A673 (cell line): ENCODE measurements around the gene FBXO21. TPM values are rescaled to one million over a fixed set of nuclear protein-coding genes. Genes with fewer than 3 reads are reported as not detected.
"Not testable (repeated sequence)": the region's sequence is repeated elsewhere in the genome, so short reads cannot be mapped to it uniquely, and the experiment has no call there.

Experiments used
- BruUV-seq: library from RNA; stranded (reverse); fragments of 400-500 nt; replicated peaks from 2 replicates; lab custom pipeline; 2021; lab: Mats Ljungman, UMichigan
- CTCF ChIA-PET: fragments of 300-600 bp; sonication (Branson Sonifier 250); formaldehyde crosslinking; loops from one replicate; lab custom pipeline; 2022; ENCODE audit warnings: antibody characterized with exemption; lab: Charles Lee
- POLR2A ChIA-PET: fragments of 300-600 bp; sonication (Branson Sonifier 250); formaldehyde crosslinking; loops from one replicate; lab custom pipeline; 2022; ENCODE audit warnings: antibody characterized with exemption; ENCODE audit not compliant: low non-redundant PET; lab: Charles Lee
- DNase-seq: peaks from one replicate; pipeline ENCODE4 v3.0.0-alpha.2; 2015; ENCODE audit warnings: low spot score
- H3K27ac ChIP-seq: fragments of 200-600 bp; sonication (generic); 2 replicates; pipeline ENCODE4 v1.5.1; 2016; ENCODE audit warnings: mixed run types, low read depth, mild to moderate bottlenecking, mixed read lengths, antibody characterized with exemption, low read length; ENCODE audit not compliant: poor library complexity, severe bottlenecking
- H3K27me3 ChIP-seq: fragments of 200-600 bp; sonication (generic); replicated peaks from 2 replicates; pipeline ENCODE4 v1.6.1; 2017; ENCODE audit warnings: mixed run types, low read depth, mild to moderate bottlenecking, mixed read lengths, antibody characterized with exemption, low read length; ENCODE audit not compliant: insufficient read depth, poor library complexity
- H3K36me3 ChIP-seq: fragments of 200-600 bp; sonication (generic); 2 replicates; pipeline ENCODE4 v1.6.1; 2016; ENCODE audit warnings: mixed run types, mild to moderate bottlenecking, mixed read lengths, antibody characterized with exemption, low read length; ENCODE audit not compliant: insufficient read depth, poor library complexity, severe bottlenecking
- H3K4me1 ChIP-seq: fragments of 200-600 bp; sonication (generic); 2 replicates; pipeline ENCODE4 v1.6.1; 2017; ENCODE audit warnings: mixed run types, mild to moderate bottlenecking, mixed read lengths, antibody characterized with exemption, low read length; ENCODE audit not compliant: insufficient read depth, poor library complexity, severe bottlenecking
- H3K4me3 ChIP-seq: fragments of 200-600 bp; sonication (generic); 2 replicates; pipeline ENCODE4 v1.5.1; 2016; ENCODE audit warnings: low read depth, mixed run types, mild to moderate bottlenecking, mixed read lengths, low read length; ENCODE audit not compliant: poor library complexity, severe bottlenecking
- H3K9me3 ChIP-seq: fragments of 200-600 bp; sonication (generic); 2 replicates; pipeline ENCODE4 v1.6.1; 2016; ENCODE audit warnings: mixed run types, low read depth, mild to moderate bottlenecking, mixed read lengths, antibody characterized with exemption, low read length; ENCODE audit not compliant: poor library complexity, severe bottlenecking
- EZH2 ChIP-seq: fragments of 200-600 bp; sonication (generic); IDR thresholded peaks from 2 replicates; pipeline ENCODE4 v1.6.1; 2017; ENCODE audit warnings: borderline replicate concordance, low read depth, mild to moderate bottlenecking, mixed read lengths, antibody characterized with exemption, low read length; ENCODE audit not compliant: poor library complexity, severe bottlenecking
- intact Hi-C: fragments of 100-400 bp; cut with micrococcal nuclease; formaldehyde crosslinking; loops from one replicate; pipeline ENCODE4 v1.10.0; 2022; ENCODE audit not compliant: unreplicated experiment
- total RNA-seq: library from RNA; stranded (reverse); gene quantifications from 2 replicates; pipeline ENCODE4 v1.2.3, GENCODE V29; 2021
- TF ChIP-seq, protein P1 (sequence below): fragments of 300-800, 200-600 bp; sonication (generic); conservative IDR thresholded peaks from 2 replicates; pipeline ENCODE4 v1.5.1; 2017; ENCODE audit warnings: low read depth, mild to moderate bottlenecking, antibody characterized with exemption, low read length, moderate library complexity, mixed read lengths

Gene FBXO21
- total RNA-seq, 1 experiment from 2014 or later = 45.4 TPM

DNA sequence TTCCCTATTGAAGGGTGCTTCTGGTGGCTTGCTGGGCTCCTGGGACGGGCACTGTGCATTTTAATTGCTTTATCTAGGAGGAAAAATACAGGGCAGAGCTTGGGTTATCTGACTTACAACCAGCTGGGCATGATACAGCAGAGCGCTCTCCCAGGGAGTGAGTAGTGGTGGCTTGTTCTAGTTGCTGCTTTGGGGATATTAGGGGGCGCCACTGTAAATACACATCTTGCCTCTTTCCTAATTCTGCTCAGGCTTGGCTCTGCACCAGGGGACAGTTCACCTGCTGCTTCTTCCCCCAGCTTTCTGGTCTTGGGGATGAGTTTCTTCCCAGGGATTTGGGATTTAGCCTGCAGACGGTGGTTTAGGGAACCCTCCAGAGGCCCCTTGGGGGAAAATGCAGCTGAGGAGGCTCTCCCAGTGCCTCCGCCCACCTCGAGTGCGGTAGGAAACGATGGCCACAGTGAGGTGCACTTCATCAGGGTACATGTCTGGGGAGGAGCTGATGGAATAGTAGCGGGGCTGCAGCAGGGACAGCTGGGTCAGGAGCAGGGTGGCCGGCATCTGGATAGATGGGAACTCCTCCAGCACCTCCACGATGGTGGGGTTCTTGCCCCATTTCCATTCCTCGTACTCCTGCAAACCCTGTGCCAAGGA is 36.9 kb upstream of the FBXO21 start:
- Histone ChIP-seq H3K27me3 (no peaks in the 10 kb centered on the region), H3K4me3 (no peak overlapping the region), H3K36me3 (peaks cover 17% of the 10 kb centered on the region), H3K27ac (no peak overlapping the region), H3K9me3 (no peaks in the 10 kb centered on the region), H3K4me1 (no peaks in the 10 kb centered on the region)
- BruUV-seq = no TSS peak
- intact Hi-C loops = no loop called here
- POLR2A ChIA-PET = no interaction called here
- CTCF ChIA-PET = interaction anchor here (1.2 kb wide), 1 partner anchor 10 kb away, joined by 3 read pairs; no protein-coding TSS in a partner anchor
- DNase-seq = no peak
- TF ChIP-seq EZH2 = no peak
- TF ChIP-seq, protein P1, sequence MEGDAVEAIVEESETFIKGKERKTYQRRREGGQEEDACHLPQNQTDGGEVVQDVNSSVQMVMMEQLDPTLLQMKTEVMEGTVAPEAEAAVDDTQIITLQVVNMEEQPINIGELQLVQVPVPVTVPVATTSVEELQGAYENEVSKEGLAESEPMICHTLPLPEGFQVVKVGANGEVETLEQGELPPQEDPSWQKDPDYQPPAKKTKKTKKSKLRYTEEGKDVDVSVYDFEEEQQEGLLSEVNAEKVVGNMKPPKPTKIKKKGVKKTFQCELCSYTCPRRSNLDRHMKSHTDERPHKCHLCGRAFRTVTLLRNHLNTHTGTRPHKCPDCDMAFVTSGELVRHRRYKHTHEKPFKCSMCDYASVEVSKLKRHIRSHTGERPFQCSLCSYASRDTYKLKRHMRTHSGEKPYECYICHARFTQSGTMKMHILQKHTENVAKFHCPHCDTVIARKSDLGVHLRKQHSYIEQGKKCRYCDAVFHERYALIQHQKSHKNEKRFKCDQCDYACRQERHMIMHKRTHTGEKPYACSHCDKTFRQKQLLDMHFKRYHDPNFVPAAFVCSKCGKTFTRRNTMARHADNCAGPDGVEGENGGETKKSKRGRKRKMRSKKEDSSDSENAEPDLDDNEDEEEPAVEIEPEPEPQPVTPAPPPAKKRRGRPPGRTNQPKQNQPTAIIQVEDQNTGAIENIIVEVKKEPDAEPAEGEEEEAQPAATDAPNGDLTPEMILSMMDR = no peak

DNA sequence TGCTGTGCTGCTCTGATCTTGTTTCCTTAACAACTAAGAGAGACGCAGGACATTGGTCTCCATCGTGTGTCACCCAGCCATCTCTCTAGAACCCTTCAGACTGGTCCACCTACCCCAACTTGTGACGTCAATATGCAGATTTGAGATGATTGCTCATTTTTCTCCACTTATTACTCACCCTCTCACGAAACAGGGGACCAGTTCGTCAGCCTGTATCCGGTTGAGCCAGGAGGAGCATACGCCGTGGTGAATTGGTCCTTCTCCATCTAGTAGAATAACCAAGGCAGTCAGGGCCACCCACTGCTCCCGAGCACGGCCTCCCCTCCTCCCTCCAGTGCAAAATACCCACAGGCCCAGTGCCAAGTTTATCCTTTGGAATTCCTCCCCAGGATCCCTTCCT is 36.2 kb upstream of the FBXO21 start:
- Histone ChIP-seq H3K36me3 (peaks cover 13% of the 10 kb centered on the region), H3K4me3 (no peak overlapping the region), H3K27me3 (no peaks in the 10 kb centered on the region), H3K4me1 (no peaks in the 10 kb centered on the region), H3K27ac (no peak overlapping the region), H3K9me3 (no peaks in the 10 kb centered on the region)
- intact Hi-C loops = no loop called here
- no peak for DNase-seq
- POLR2A ChIA-PET = no interaction called here
- TF ChIP-seq, protein P1 = no peak
- no peak for TF ChIP-seq EZH2
- BruUV-seq = no TSS peak
- CTCF ChIA-PET = interaction anchor here (1.2 kb wide), 1 partner anchor 10 kb away, joined by 3 read pairs; no protein-coding TSS in a partner anchor

DNA sequence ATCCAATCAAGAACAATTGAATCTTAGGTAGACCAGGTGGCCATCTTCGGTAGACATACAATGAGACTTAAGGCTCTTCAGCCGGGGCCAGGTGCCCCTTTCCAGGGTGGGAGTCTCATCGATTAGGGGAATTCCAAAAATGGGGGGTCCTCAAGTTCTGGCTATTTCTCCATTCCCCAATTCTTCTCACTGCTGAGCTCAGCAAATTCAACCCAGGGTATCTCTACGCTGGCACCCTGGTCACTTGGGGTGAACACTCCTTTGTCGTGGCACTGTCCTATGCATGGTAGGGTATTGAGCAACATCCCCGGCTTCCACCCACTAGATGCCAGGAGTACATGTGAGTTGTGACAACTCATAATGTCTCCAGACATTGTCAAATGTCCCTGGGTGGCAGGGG is 34.9 kb upstream of the FBXO21 start:
- POLR2A ChIA-PET = no interaction called here
- DNase-seq = no peak
- no TSS peak for BruUV-seq
- H3K27me3 ChIP-seq = no peaks in the 10 kb centered on the region
- H3K36me3 ChIP-seq = peaks cover 10% of the 10 kb centered on the region
- TF ChIP-seq, protein P1 = no peak
- no peak for TF ChIP-seq EZH2
- intact Hi-C loops = no loop called here
- no peaks in the 10 kb centered on the region for H3K4me1 ChIP-seq
- CTCF ChIA-PET = no interaction called here
- H3K27ac ChIP-seq = no peak overlapping the region
- no peak overlapping the region for H3K4me3 ChIP-seq
- H3K9me3 ChIP-seq = no peaks in the 10 kb centered on the region

DNA sequence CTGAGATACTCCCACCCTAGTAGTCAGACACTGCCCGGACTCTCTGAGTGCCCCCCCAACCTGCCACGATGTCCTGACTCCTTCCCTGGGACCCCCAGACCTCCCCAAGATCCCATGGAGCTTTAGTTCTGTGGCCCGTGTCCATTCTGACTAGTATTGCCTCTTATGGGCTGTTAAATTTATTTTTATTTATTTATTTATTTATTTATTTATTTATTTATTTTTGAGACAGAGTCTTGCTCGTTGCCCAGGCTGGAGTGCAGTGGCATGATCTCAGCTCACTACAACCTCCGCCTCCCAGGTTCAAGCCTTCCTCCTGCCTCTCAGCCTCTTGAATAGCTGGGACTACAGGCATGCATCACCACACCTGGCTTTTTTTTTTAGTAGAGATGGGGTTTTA is 30.7 kb upstream of the FBXO21 start:
- DNase-seq, CTCF ChIA-PET, H3K4me1 ChIP-seq, H3K27ac ChIP-seq, H3K27me3 ChIP-seq, H3K9me3 ChIP-seq, BruUV-seq, POLR2A ChIA-PET, H3K36me3 ChIP-seq, intact Hi-C loops, H3K4me3 ChIP-seq: not testable (repeated sequence)
